Thoracic aorta (tissue), 2 donors: ENCODE measurements around the gene MINDY4B. TPM values are rescaled to one million over a fixed set of nuclear protein-coding genes. Genes with fewer than 3 reads are reported as not detected.
"Not testable (repeated sequence)": the region's sequence is repeated elsewhere in the genome, so short reads cannot be mapped to it uniquely, and the experiment has no call there.

Experiments used
- ATAC-seq: fragments of 150-250 bp; one replicate; pipeline ENCODE4 v1.8.0; 2017; ENCODE audit warnings: low read depth; ENCODE audit not compliant: insufficient number of reproducible peaks, low FRiP score
- DNase-seq: peaks from one replicate; pipeline ENCODE4 v3.0.0-alpha.2; 2020; ENCODE audit warnings: low spot score
- H3K27ac ChIP-seq, 2 donors: fragments of 200-600 bp; sonication (generic); 1 replicate in 1 of 2; 2 replicates in 1 of 2; pipeline ENCODE4 v1.5.1; 2016; ENCODE audit warnings: mild to moderate bottlenecking in 2 of 2, moderate library complexity in 2 of 2
- H3K27me3 ChIP-seq: fragments of 200-600 bp; sonication (generic); replicated peaks from 2 replicates; pipeline ENCODE4 v1.6.0; 2016; ENCODE audit warnings: mild to moderate bottlenecking; ENCODE audit not compliant: insufficient read depth
- H3K36me3 ChIP-seq: fragments of 200-600 bp; sonication (generic); one replicate; pipeline ENCODE4 v1.5.1; 2016
- H3K4me1 ChIP-seq, 2 donors: fragments of 200-600 bp; sonication (generic); 1 replicate in 1 of 2; 2 replicates in 1 of 2; pipeline versions ENCODE4 v1.5.1 to v1.6.0; 2016; ENCODE audit warnings: low read depth in 2 of 2, mild to moderate bottlenecking in 1 of 2; ENCODE audit not compliant: control insufficient read depth in 1 of 2
- H3K4me3 ChIP-seq: fragments of 200-600 bp; sonication (generic); 2 replicates; pipeline ENCODE4 v1.5.1; 2016; ENCODE audit warnings: mild to moderate bottlenecking
- H3K9me3 ChIP-seq: fragments of 200-600 bp; sonication (generic); 2 replicates; pipeline ENCODE4 v1.5.1; 2016
- CTCF ChIP-seq: fragments of 200-600 bp; sonication (generic); IDR thresholded peaks from one replicate; pipeline ENCODE4 v1.5.1; 2019; ENCODE audit warnings: antibody characterized with exemption
- total RNA-seq, 2 donors: library from RNA; depleted of rRNA; stranded (reverse); fragments of >200 nt; gene quantifications; one replicate each; pipeline versions ENCODE4 v1.1.0 to v1.2.3, GENCODE V29; 2016

MINDY4B gene
- total RNA-seq, 2 donors from 2014 or later, result not detected

GRCh38 chr3:150874666-150875219 is 30.5 kb downstream of the MINDY4B start:
- DNase-seq (no peak), ATAC-seq (no peak)
- no peak for TF ChIP-seq CTCF
- H3K4me1 ChIP-seq, result peaks cover 4 to 15% of the 10 kb centered on the region in 2 donors
- no peaks in the 10 kb centered on the region for H3K36me3 ChIP-seq
- no peaks in the 10 kb centered on the region for H3K27me3 ChIP-seq
- no peak overlapping the region for H3K27ac ChIP-seq
- no peaks in the 10 kb centered on the region for H3K9me3 ChIP-seq
- no peak overlapping the region for H3K4me3 ChIP-seq

DNA sequence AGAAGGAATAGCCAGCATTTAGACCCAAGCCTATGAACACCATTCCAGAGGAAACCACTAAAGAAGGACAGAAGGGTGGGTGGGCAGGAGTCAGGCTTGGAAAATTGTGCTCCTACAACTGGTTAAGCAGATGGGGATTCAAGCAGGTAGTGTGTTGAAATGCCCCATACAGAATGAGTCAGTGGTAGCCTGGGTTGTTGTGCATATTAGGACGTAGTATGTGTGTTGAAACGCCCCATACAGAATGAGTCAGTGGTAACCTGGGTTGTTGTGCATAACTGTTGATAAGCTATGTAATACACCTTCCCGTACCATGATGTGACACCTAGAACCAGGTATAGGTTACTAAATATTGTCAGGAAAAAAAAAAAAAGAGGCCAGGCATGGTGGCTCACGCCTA is 34.0 kb downstream of the MINDY4B start:
- TF ChIP-seq CTCF, result no peak
- DNase-seq (no peak), ATAC-seq (no peak)
- Histone ChIP-seq H3K27me3 (no peaks in the 10 kb centered on the region), H3K27ac (no peak overlapping the region), H3K36me3 (no peaks in the 10 kb centered on the region), H3K4me3 (no peak overlapping the region), H3K4me1 (peaks cover 4 to 12% of the 10 kb centered on the region in 2 donors), H3K9me3 (no peaks in the 10 kb centered on the region)

DNA sequence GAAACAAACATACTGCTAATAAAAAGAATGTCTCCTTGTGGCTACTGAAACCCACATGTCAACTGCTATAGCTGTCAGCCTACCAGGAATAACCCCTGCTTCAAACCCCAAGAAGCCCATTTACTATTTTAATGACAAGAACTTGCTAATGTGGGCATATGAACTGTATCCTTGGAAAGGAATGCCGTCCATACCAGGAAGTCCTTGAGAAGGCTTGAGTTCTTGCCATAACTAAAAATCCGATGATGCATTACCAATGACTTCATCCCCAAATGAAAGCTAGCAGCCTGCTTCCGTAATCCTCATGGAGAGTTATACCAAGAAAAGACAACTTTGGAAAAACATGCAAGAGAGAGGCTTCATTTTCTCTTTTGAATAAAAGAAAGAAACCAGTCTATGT is 34.8 kb downstream of the MINDY4B start:
- no peak overlapping the region for H3K4me3 ChIP-seq
- no peaks in the 10 kb centered on the region for H3K36me3 ChIP-seq
- H3K27me3 ChIP-seq, result no peaks in the 10 kb centered on the region
- peaks cover 4% of the 10 kb centered on the region in 2 donors for H3K4me1 ChIP-seq
- no peak for TF ChIP-seq CTCF
- DNase-seq, result no peak
- no peak overlapping the region for H3K27ac ChIP-seq
- ATAC-seq, result no peak
- H3K9me3 ChIP-seq, result no peaks in the 10 kb centered on the region

DNA sequence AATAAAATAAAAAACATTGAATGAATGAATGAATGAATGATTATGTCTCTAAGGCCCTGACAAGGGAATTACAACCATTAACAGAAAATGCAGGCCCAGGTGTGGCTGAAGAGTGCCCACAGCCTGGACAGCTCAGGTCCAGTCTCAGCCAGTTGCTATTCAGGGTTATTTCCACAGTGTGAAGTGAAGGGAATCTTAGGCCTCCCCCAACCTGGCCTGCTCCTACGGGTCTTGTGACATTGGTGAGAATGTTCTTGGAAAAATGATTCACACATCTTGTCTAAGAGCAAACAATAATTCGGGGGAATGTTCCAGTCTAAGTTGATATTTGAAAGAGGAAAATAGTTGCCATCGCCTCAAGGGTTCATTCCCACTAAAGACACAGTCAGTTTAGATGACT is 37.0 kb downstream of the MINDY4B start:
- no peaks in the 10 kb centered on the region for H3K36me3 ChIP-seq
- H3K4me1 ChIP-seq, result peaks cover 0 to 4% of the 10 kb centered on the region in 2 donors
- no peaks in the 10 kb centered on the region for H3K9me3 ChIP-seq
- no peak overlapping the region for H3K4me3 ChIP-seq
- no peak overlapping the region for H3K27ac ChIP-seq
- no peaks in the 10 kb centered on the region for H3K27me3 ChIP-seq
- no peak for DNase-seq
- no peak for TF ChIP-seq CTCF
- ATAC-seq, result no peak

DNA sequence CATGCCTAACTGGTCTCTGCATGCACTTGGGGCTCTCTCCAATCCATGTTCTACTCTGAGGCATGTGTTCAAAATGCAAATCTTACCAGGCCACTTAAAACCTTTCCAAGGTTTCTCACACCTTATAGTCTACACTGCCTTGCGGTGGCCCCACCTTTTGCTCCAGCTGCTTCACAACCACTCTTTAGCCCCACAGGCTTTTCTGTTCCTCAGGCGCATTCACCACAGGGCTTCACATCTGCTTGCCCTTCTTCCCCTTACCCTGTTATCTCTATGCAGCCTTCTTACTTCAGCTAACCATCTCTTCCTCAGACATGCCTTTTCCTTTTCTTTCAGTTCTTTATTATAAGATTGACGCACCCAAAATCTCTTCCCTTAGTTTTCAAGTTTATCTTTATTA is 37.8 kb downstream of the MINDY4B start:
- Histone ChIP-seq H3K36me3 (no peaks in the 10 kb centered on the region), H3K27ac (no peak overlapping the region), H3K4me3 (no peak overlapping the region), H3K27me3 (no peaks in the 10 kb centered on the region), H3K4me1 (peaks cover 0 to 4% of the 10 kb centered on the region in 2 donors), H3K9me3 (no peaks in the 10 kb centered on the region)
- ATAC-seq (no peak), DNase-seq (no peak)
- TF ChIP-seq CTCF, result no peak

DNA sequence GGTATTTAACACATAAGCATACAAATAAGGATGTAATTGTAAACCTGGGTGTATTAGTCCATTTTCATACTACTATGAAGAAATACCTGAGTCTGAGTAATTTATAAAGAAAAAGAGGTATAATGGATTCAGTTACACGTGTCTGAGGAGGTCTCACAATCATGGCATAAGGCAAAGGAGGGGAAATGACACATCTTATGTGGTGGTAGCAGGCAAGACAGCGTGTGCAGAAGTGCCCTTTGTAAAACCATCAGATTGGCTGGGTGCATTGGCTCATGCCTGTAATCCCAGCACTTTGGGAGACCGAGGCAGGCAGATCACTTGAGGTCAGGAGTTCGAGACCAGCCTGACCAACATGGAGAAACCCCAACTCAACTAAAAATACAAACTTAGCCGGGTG is 41.3 kb downstream of the MINDY4B start:
- ATAC-seq, H3K9me3 ChIP-seq, H3K4me3 ChIP-seq, DNase-seq, H3K4me1 ChIP-seq, H3K27ac ChIP-seq, H3K36me3 ChIP-seq, H3K27me3 ChIP-seq: not testable (repeated sequence)
